Upper lobe of left lung (tissue), 6 donors: ENCODE data around the gene TBXA2R. TPM values are rescaled to one million over a fixed set of nuclear protein-coding genes. Genes with fewer than 3 reads are reported as not detected.

ENCODE experiments used
- ATAC-seq, 2 donors: fragments of 200-7000 bp; cut with Tn5 transposase; one replicate each; pipeline ENCODE4 v1.9.1; 2022; ENCODE audit warnings: mild to moderate bottlenecking in 2 of 2, moderate library complexity in 2 of 2; ENCODE audit not compliant: low FRiP score in 2 of 2
- DNase-seq, 2 donors: peaks; one replicate each; pipeline ENCODE4 v3.0.0-alpha.2; 2019 to 2020
- H3K27ac ChIP-seq, 4 donors: fragments of 200-600 bp; sonication (generic); one replicate each; pipeline ENCODE4 v1.5.1; 2016 to 2019
- H3K27me3 ChIP-seq, 4 donors: fragments of 200-600 bp; sonication (generic); one replicate each; pipeline ENCODE4 v1.5.1; 2017 to 2019
- H3K36me3 ChIP-seq, 4 donors: fragments of 200-600 bp; sonication (generic); one replicate each; pipeline ENCODE4 v1.5.1; 2016 to 2019
- H3K4me1 ChIP-seq, 4 donors: fragments of 200-600 bp; sonication (generic); one replicate each; pipeline ENCODE4 v1.5.1; 2018 to 2019
- H3K4me3 ChIP-seq, 4 donors: fragments of 200-600 bp; sonication (generic); one replicate each; pipeline ENCODE4 v1.5.1; 2017 to 2019; ENCODE audit warnings: mild to moderate bottlenecking in 2 of 4, moderate library complexity in 1 of 4
- H3K9me3 ChIP-seq, 4 donors: fragments of 200-600 bp; sonication (generic); one replicate each; pipeline ENCODE4 v1.5.1; 2018 to 2019
- EP300 ChIP-seq, 4 donors: sonication (generic); formaldehyde crosslinking; IDR thresholded peaks; one replicate each; pipeline ENCODE4 v1.5.1; 2017; ENCODE audit warnings: antibody characterized with exemption in 4 of 4, control low read depth in 2 of 4
- POLR2A ChIP-seq, 4 donors: fragments of 450-650 bp; IDR thresholded peaks; one replicate each; pipeline ENCODE4 v1.5.1; 2016 to 2017; ENCODE audit warnings: antibody characterized with exemption in 4 of 4, mild to moderate bottlenecking in 2 of 4
- POLR2AphosphoS5 ChIP-seq, 2 donors: sonication (generic); formaldehyde crosslinking; IDR thresholded peaks; one replicate each; pipeline ENCODE4 v1.5.1; 2017; ENCODE audit warnings: antibody characterized with exemption in 2 of 2
- whole genome bisulfite sequencing, 2 donors: methylation state at CpG; one replicate each; pipeline ENCODE4 v1.1.5; 2017 to 2018; 5-methylcytosine and 5-hydroxymethylcytosine counted together
- total RNA-seq, 6 donors: library from RNA; depleted of rRNA in 4 of 6; stranded (reverse); fragments of >200 nt in 4 of 6; gene quantifications; one replicate each; pipeline versions ENCODE4 v1.1.0 to v1.2.1, GENCODE V29; 2016 to 2021
- TF ChIP-seq, protein P1 (sequence below), 6 experiments: fragments of 450-650 bp in 4 of 6; fragments of 200-600 bp in 2 of 6; sonication (generic) in 2 of 6; IDR thresholded peaks; one replicate each; pipeline ENCODE4 v1.5.1; 2016 to 2019; ENCODE audit warnings: antibody characterized with exemption in 6 of 6
- donor health status: DM: no; HTN: no; CAD: no; lungs with moderate emphysema.
- donor health status: DM: no; HTN: yes; CAD: no; lungs with severe emphysema.

TBXA2R gene
- total RNA-seq, 6 donors from 2014 or later, result 0.49 to 7.0 (median 2.6) TPM

DNA sequence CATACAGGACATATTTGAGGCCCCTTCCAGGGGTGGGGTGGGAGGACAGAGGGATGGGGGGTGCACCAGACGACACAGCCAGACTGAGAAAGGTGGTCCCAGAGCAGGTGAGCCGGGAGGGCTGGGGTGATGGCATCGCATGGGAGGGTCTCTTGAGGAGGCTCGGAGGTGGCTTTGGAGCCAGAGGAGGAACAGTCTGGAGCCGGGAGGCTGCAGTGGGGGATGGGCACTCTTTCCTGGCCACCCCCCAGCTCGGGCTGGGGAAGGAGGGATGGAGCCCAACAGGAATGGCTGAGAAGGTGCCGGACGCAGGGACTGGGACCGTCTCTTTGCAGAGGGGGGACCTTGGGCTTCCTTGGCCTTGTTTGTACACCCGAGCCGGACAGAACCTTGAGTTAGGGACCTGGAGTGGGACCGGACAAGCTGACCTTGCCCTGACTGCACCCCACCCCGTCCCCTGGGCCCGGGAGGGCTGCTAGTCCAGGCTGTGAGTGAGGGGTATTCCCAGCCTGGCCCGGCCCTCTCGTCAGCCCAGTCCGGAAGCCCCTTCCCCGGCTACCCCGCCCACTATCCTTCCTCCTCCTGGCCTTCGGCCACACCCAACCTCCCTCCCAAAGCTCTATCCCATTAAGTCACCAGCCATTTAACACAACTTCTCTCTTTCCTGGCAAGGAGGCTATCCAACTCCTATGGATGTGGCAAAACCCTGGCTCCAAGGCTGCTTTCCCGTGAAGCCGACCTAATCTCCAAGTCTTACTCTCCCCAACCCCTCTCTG is 816 bp upstream of the TBXA2R start:
- peak in 1 of 2 donors; percentile 53 for DNase-seq
- H3K27me3 ChIP-seq, result no peaks in the 10 kb centered on the region
- H3K4me3 ChIP-seq, result peak overlapping the region; percentile 57 to 63 (median 60)
- WGBS, 2 donors, result 16 to 22% methylated on average over 17 to 22 of the region's 22 CpGs
- TF ChIP-seq EP300 (IDR thresholded peaks at IDR 0.05) (peak in 1 of 4 donors; percentile 17), POLR2A (IDR thresholded peaks at IDR 0.05) (peak in 2 of 4 donors; percentile 22 to 50), POLR2AphosphoS5 (IDR thresholded peaks at IDR 0.05) (peak in 1 of 2 donors; percentile 67)
- TF ChIP-seq, protein P1, sequence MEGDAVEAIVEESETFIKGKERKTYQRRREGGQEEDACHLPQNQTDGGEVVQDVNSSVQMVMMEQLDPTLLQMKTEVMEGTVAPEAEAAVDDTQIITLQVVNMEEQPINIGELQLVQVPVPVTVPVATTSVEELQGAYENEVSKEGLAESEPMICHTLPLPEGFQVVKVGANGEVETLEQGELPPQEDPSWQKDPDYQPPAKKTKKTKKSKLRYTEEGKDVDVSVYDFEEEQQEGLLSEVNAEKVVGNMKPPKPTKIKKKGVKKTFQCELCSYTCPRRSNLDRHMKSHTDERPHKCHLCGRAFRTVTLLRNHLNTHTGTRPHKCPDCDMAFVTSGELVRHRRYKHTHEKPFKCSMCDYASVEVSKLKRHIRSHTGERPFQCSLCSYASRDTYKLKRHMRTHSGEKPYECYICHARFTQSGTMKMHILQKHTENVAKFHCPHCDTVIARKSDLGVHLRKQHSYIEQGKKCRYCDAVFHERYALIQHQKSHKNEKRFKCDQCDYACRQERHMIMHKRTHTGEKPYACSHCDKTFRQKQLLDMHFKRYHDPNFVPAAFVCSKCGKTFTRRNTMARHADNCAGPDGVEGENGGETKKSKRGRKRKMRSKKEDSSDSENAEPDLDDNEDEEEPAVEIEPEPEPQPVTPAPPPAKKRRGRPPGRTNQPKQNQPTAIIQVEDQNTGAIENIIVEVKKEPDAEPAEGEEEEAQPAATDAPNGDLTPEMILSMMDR (IDR thresholded peaks at IDR 0.05), result no peak
- peak in 1 of 2 donors; percentile 63 for ATAC-seq
- peak overlapping the region; percentile 70 to 90 (median 80) for H3K27ac ChIP-seq
- peaks cover 6 to 19% (median 17%) of the 10 kb centered on the region in 4 donors for H3K36me3 ChIP-seq
- peaks cover 44 to 63% (median 50%) of the 10 kb centered on the region in 4 donors for H3K4me1 ChIP-seq
- no peaks in the 10 kb centered on the region for H3K9me3 ChIP-seq

DNA sequence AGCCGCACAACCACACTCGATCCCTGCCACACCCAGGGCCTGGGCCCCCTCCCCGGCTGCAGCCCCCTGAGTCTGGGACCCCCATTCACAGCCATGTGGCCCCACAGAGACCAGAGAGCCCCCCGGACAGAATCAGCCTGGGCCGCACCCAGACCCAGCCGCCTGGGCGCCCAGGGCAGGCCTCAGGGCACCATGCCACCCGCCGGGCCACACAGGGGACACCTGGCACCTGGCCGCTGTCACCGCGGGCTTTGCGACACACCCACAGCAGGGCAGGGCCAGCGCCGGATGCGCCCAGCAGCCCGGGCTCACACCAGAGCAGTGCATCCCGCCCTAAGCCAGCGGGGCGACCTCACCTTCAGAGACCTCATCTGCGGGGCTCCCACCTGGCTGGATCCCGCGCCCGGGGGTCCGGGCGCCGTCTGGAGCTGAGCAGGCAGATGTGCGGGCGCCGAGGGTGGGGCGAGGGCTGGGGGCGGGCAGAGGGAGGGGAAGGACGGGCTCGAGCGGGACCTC is 443 bp downstream of the TBXA2R start:
- no peaks in the 10 kb centered on the region for H3K27me3 ChIP-seq
- DNase-seq, result peak; percentile 46 to 88
- peak overlapping the region; percentile 57 to 63 (median 60) for H3K4me3 ChIP-seq
- ATAC-seq, result peak in 1 of 2 donors; percentile 20
- H3K27ac ChIP-seq, result peak overlapping the region; percentile 70 to 90 (median 80)
- 16 to 42% methylated on average over 3 to 6 of the region's 35 CpGs for WGBS, 2 donors
- H3K9me3 ChIP-seq, result no peaks in the 10 kb centered on the region
- H3K4me1 ChIP-seq, result peaks cover 44 to 63% (median 50%) of the 10 kb centered on the region in 4 donors
- peaks cover 0 to 6% (median 5%) of the 10 kb centered on the region in 4 donors for H3K36me3 ChIP-seq
- TF ChIP-seq POLR2AphosphoS5 (IDR thresholded peaks at IDR 0.05), result no peak
- TF ChIP-seq POLR2A (IDR thresholded peaks at IDR 0.05), result no peak
- TF ChIP-seq, protein P1 (IDR thresholded peaks at IDR 0.05), result no peak
- TF ChIP-seq EP300 (IDR thresholded peaks at IDR 0.05), result no peak

DNA sequence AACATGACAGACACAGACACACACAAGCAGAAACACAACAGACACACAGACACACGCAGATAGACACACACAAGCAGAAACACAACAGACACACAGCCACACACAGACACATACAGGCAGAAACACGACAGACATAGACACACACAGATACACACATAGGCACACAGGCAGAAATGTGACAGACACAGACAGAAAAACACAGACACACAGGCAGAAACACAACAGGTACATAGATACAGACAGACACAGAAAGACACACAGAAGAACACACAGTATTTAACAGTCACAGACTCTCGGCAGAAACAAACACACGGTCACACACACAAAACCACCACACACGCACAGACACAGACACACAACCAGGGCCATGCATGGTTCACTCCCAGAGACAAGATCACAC is 905 bp downstream of the TBXA2R start:
- peaks cover 44 to 63% (median 50%) of the 10 kb centered on the region in 4 donors for H3K4me1 ChIP-seq
- H3K27ac ChIP-seq, result peak overlapping the region in 3 of 4 donors; percentile 78 to 90 (median 81)
- WGBS, 2 donors, result 49 to 52% methylated on average over 5 of the region's 5 CpGs
- peaks cover 0 to 2% (median under 1%) of the 10 kb centered on the region in 4 donors for H3K36me3 ChIP-seq
- TF ChIP-seq EP300 (IDR thresholded peaks at IDR 0.05) (no peak), POLR2A (IDR thresholded peaks at IDR 0.05) (no peak), POLR2AphosphoS5 (IDR thresholded peaks at IDR 0.05) (no peak)
- TF ChIP-seq, protein P1 (IDR thresholded peaks at IDR 0.05), result no peak
- H3K9me3 ChIP-seq, result no peaks in the 10 kb centered on the region
- ATAC-seq (no peak), DNase-seq (no peak)
- H3K4me3 ChIP-seq, result peak overlapping the region; percentile 57 to 63 (median 60)
- no peaks in the 10 kb centered on the region for H3K27me3 ChIP-seq

DNA sequence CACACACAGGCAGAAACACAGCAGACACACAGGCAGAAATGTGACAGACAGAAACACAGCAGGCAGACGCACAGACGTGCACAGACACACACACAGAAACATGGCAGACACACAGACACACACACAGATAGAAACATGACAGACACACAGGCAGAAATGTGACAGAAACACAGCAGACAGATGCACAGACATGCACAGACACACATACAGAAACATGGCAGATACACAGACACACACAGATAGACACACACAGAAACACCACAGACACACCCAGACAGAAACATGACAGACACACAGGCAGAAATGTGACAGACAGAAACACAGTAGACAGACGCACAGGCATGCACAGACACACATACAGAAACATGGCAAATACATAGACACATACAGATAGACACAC is 1.3 kb downstream of the TBXA2R start:
- no peaks in the 10 kb centered on the region for H3K27me3 ChIP-seq
- no peak for ATAC-seq
- H3K9me3 ChIP-seq, result no peaks in the 10 kb centered on the region
- H3K4me1 ChIP-seq, result peaks cover 44 to 63% (median 50%) of the 10 kb centered on the region in 4 donors
- TF ChIP-seq POLR2A (IDR thresholded peaks at IDR 0.05), result no peak
- TF ChIP-seq, protein P1 (IDR thresholded peaks at IDR 0.05), result no peak
- TF ChIP-seq EP300 (IDR thresholded peaks at IDR 0.05), result no peak
- no peak for TF ChIP-seq POLR2AphosphoS5 (IDR thresholded peaks at IDR 0.05)
- WGBS, 2 donors, result 28 to 44% methylated on average over 3 of the region's 3 CpGs
- H3K4me3 ChIP-seq, result peak overlapping the region in 3 of 4 donors; percentile 57 to 63 (median 58)
- peak overlapping the region in 1 of 4 donors; percentile 4 for H3K27ac ChIP-seq
- DNase-seq, result no peak
- H3K36me3 ChIP-seq, result peaks cover 0 to under 1% (median 0%) of the 10 kb centered on the region in 4 donors
